AG04449 (cell line): ENCODE data around the gene LIPF.
"Not testable (repeated sequence)": the region's sequence is repeated elsewhere in the genome, so short reads cannot be mapped to it uniquely, and the experiment has no call there.

ENCODE experiments used
- CTCF ChIA-PET: fragments of 350-600 bp; formaldehyde crosslinking; extraction: SDS; loops from one replicate; lab custom pipeline; 2021; ENCODE audit warnings: antibody characterized with exemption; lab: Yijun Ruan, JAX
- POLR2A ChIA-PET: fragments of 400-600, 350-600 bp; formaldehyde crosslinking; extraction: SDS; loops from one replicate; lab custom pipeline; 2020; ENCODE audit warnings: antibody characterized with exemption, inconsistent platforms; lab: Yijun Ruan, JAX
- DNase-seq: peaks from one replicate; pipeline ENCODE4 v3.0.0-alpha.2; 2010; ENCODE audit warnings: low read depth, low spot score
- H3K4me3 ChIP-seq: 2 replicates; pipeline ENCODE4 v1.5.1; 2011; ENCODE audit warnings: low read depth, mild to moderate bottlenecking, control low read depth, low read length
- CTCF ChIP-seq: IDR thresholded peaks from one replicate; pipeline ENCODE4 v1.5.1; 2011; ENCODE audit warnings: mild to moderate bottlenecking, moderate library complexity, low read length, control low read depth, inconsistent platforms; ENCODE audit not compliant: insufficient read depth; ENCODE audit errors: missing control alignments

Gene LIPF

GRCh38 chr10:88661577-88661976, 2.7 kb upstream of the LIPF start:
- CTCF ChIA-PET = interaction anchor here (1.0 to 1.3 kb wide), 2 partner anchors 12 to 27 kb away, joined by 4 to 6 read pairs; no protein-coding TSS in a partner anchor
- POLR2A ChIA-PET = no interaction called here
- no peak overlapping the region for H3K4me3 ChIP-seq
- TF ChIP-seq CTCF = no peak
- no peak for DNase-seq

- H3K4me3 ChIP-seq, POLR2A ChIA-PET, DNase-seq: not testable (repeated sequence)
- CTCF ChIA-PET = interaction anchor here (0.8 kb wide), 1 partner anchor 25 kb away, joined by 3 read pairs; no protein-coding TSS in a partner anchor
These were observed 1.1 kb upstream of the LIPF start for GRCh38 chr10:88663153-88663552.

GRCh38 chr10:88668465-88668864, 4.2 kb downstream of the LIPF start:
- POLR2A ChIA-PET = no interaction called here
- H3K4me3 ChIP-seq = no peak overlapping the region
- no peak for DNase-seq
- no peak for TF ChIP-seq CTCF
- CTCF ChIA-PET = interaction anchor here (1.2 to 2.3 kb wide), 2 partner anchors 19 to 166 kb away, joined by 3 to 7 read pairs; no protein-coding TSS in a partner anchor

- POLR2A ChIA-PET = no interaction called here
- no peak for TF ChIP-seq CTCF
- H3K4me3 ChIP-seq = no peak overlapping the region
- CTCF ChIA-PET = interaction anchor here (1.4 to 1.6 kb wide), 2 partner anchors 16 to 17 kb away, joined by 4 to 8 read pairs; no protein-coding TSS in a partner anchor
- no peak for DNase-seq
These were observed 6.3 kb downstream of the LIPF start for GRCh38 chr10:88670497-88670896.

GRCh38 chr10:88672041-88672440, 7.8 kb downstream of the LIPF start:
- ChIA-PET POLR2A (no interaction called here), CTCF (interaction anchor here (1.7 to 2.3 kb wide), 3 partner anchors 12 to 19 kb away, joined by 4 to 7 read pairs (median 5); no protein-coding TSS in a partner anchor)
- no peak overlapping the region for H3K4me3 ChIP-seq
- no peak for TF ChIP-seq CTCF
- no peak for DNase-seq

GRCh38 chr10:88676283-88677060, 12.2 kb downstream of the LIPF start:
- no peak overlapping the region for H3K4me3 ChIP-seq
- POLR2A ChIA-PET = no interaction called here
- CTCF ChIA-PET = interaction anchor here (2.2 to 4.8 kb wide), 2 partner anchors 11 to 17 kb away, joined by 5 to 55 read pairs; no protein-coding TSS in a partner anchor
- DNase-seq = no peak
- no peak for TF ChIP-seq CTCF
